GM12801 (cell line): Measurements from ENCODE around the gene KIRREL1.

ENCODE experiments used
- TF ChIP-seq, protein P1 (sequence below): IDR thresholded peaks from one replicate; pipeline ENCODE4 v1.5.1; 2011; ENCODE audit warnings: control low read depth; ENCODE audit not compliant: insufficient read length; ENCODE audit errors: extremely low read depth

KIRREL1 gene

DNA sequence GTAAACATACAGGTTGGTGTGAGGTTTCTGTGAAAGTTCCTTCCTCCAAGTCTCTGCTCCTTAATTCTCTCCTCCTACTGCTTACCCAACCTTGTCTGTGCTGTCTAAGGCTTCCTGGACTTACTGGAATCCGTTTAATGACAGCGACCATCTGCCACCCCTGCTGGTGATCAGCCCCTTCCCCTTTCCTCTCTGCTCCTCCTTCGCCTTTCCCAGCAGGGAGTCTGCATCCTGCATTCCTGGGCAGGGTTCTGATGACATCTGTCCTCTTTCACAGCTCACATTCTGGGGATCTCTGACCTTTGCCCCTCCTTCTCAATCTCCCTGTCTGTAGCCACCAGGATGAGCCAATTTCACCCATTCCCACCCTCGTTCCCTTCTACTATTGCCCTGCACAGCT is 66.5 kb downstream of the KIRREL1 start:
- TF ChIP-seq, protein P1, sequence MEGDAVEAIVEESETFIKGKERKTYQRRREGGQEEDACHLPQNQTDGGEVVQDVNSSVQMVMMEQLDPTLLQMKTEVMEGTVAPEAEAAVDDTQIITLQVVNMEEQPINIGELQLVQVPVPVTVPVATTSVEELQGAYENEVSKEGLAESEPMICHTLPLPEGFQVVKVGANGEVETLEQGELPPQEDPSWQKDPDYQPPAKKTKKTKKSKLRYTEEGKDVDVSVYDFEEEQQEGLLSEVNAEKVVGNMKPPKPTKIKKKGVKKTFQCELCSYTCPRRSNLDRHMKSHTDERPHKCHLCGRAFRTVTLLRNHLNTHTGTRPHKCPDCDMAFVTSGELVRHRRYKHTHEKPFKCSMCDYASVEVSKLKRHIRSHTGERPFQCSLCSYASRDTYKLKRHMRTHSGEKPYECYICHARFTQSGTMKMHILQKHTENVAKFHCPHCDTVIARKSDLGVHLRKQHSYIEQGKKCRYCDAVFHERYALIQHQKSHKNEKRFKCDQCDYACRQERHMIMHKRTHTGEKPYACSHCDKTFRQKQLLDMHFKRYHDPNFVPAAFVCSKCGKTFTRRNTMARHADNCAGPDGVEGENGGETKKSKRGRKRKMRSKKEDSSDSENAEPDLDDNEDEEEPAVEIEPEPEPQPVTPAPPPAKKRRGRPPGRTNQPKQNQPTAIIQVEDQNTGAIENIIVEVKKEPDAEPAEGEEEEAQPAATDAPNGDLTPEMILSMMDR: no peak

GRCh38 chr1:158062174-158062573 is 68.7 kb downstream of the KIRREL1 start:
- TF ChIP-seq, protein P1: no peak

- TF ChIP-seq, protein P1: no peak
Observed at GRCh38 chr1:158067662-158068061, 74.2 kb downstream of the KIRREL1 start.

- TF ChIP-seq, protein P1: no peak
Observed at GRCh38 chr1:158068918-158069317, 75.5 kb downstream of the KIRREL1 start.

GRCh38 chr1:158071138-158071537 is 77.7 kb downstream of the KIRREL1 start:
- TF ChIP-seq, protein P1: no peak

DNA sequence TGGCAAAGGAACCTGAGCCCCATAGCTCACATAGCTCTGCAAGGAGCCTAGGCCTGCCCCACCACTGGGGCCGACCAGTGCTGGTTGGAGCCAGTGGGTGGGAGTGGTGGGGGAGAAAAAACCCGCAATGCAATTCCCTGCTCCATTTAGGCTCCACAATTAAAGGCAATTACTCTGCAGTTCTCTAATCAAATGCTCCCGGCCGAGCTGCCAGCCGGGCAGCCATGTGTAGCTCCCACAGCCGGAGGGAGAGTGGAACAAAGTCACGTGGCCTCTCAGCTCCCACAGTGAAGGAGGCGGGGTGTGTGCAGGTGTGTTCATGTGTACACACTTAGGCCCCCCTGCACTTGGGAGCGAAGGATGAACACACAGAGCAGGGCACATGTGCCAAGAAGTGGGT is 81.6 kb downstream of the KIRREL1 start:
- TF ChIP-seq, protein P1: no peak

- TF ChIP-seq, protein P1: no peak
Observed at GRCh38 chr1:158076441-158076840, 83.0 kb downstream of the KIRREL1 start.
